ENCODE results near the gene DICER1. TPM values are rescaled to one million over a fixed set of nuclear protein-coding genes. Genes with fewer than 3 reads are reported as not detected.

Gene DICER1
- total RNA-seq, 1 experiment from 2014 or later = 57.3 TPM

GRCh38 chr14:95067526-95067925 lies 89.8 kb downstream of the DICER1 start:
- Mint-ChIP-seq H3K27ac (ENCODE audit: unreplicated experiment) (no peak overlapping the region), H3K27me3 (ENCODE audit: insufficient read depth, unreplicated experiment) (peaks cover 7% of the 10 kb centered on the region), H3K36me3 (ENCODE audit: insufficient read depth, unreplicated experiment) (no peaks in the 10 kb centered on the region), H3K9me3 (ENCODE audit: unreplicated experiment) (no peaks in the 10 kb centered on the region), H3K4me1 (ENCODE audit: low read depth, unreplicated experiment) (no peaks in the 10 kb centered on the region), H3K4me3 (ENCODE audit: unreplicated experiment) (no peak overlapping the region)
- H3K27me3 ChIP-seq (replicated peaks; ENCODE audit: control insufficient read depth, insufficient read depth, low read length) = no peaks in the 10 kb centered on the region; the same call in 1 of the 2 replicates
- CTCF ChIA-PET = no interaction called here
- no TSS peak for BruUV-seq (replicated peaks)
- H3K9me3 ChIP-seq = no peaks in the 10 kb centered on the region
- H3K4me1 ChIP-seq = no peaks in the 10 kb centered on the region
- DNase-seq = no peak
- no peaks in the 10 kb centered on the region for H3K36me3 ChIP-seq (ENCODE audit: control insufficient read depth, insufficient read depth, low read length)
- no peak overlapping the region for H3K4me3 ChIP-seq (ENCODE audit: low read depth, low read length)
- intact Hi-C loops (cut with micrococcal nuclease; ENCODE audit: unreplicated experiment) = no loop called here
- POLR2A ChIA-PET = no interaction called here
- TF ChIP-seq CTCF (IDR thresholded peaks at IDR 0.05; ENCODE audit: insufficient read depth in 1 of 2, low read depth in 1 of 2, low read length in 1 of 2, severe bottlenecking in 1 of 2, unreplicated experiment in 1 of 2) = no peak

DNA sequence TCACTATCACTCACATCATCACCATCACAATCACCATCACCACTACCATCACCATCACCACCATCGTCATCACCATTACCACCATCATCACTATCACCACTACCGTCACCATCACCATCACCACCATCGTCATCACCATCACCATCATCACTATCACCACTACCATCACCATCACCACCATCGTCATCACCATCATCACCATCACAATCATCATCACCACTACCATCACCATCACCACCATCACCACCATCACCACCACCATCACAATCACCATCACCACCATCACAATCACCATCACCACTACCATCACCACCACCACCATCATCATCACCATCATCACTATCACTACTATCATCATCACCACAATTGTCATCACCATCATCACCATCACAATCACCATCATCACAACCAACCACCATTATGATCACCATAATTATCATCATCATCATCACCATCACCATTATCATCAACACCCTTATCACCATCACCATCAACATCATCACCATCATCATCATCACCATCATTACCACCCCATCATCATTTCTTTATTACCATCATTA lies 90.8 kb downstream of the DICER1 start:
- no peak for DNase-seq
- BruUV-seq (replicated peaks) = no TSS peak
- Histone ChIP-seq H3K27me3 (replicated peaks; ENCODE audit: control insufficient read depth, insufficient read depth, low read length) (no peaks in the 10 kb centered on the region), H3K4me1 (no peaks in the 10 kb centered on the region), H3K9me3 (no peaks in the 10 kb centered on the region), H3K36me3 (ENCODE audit: control insufficient read depth, insufficient read depth, low read length) (no peaks in the 10 kb centered on the region), H3K4me3 (ENCODE audit: low read depth, low read length) (no peak overlapping the region)
- TF ChIP-seq CTCF (IDR thresholded peaks at IDR 0.05; ENCODE audit: insufficient read depth in 1 of 2, low read depth in 1 of 2, low read length in 1 of 2, severe bottlenecking in 1 of 2, unreplicated experiment in 1 of 2) = no peak
- no peak overlapping the region for H3K4me3 Mint-ChIP-seq (ENCODE audit: unreplicated experiment)
- ChIA-PET CTCF (no interaction called here), POLR2A (no interaction called here)
- H3K9me3 Mint-ChIP-seq (ENCODE audit: unreplicated experiment) = no peaks in the 10 kb centered on the region
- H3K4me1 Mint-ChIP-seq (ENCODE audit: low read depth, unreplicated experiment) = no peaks in the 10 kb centered on the region
- no peak overlapping the region for H3K27ac Mint-ChIP-seq (ENCODE audit: unreplicated experiment)
- no peaks in the 10 kb centered on the region for H3K36me3 Mint-ChIP-seq (ENCODE audit: insufficient read depth, unreplicated experiment)
- peaks cover 7% of the 10 kb centered on the region for H3K27me3 Mint-ChIP-seq (ENCODE audit: insufficient read depth, unreplicated experiment)
- intact Hi-C loops (cut with micrococcal nuclease; ENCODE audit: unreplicated experiment) = no loop called here

DNA sequence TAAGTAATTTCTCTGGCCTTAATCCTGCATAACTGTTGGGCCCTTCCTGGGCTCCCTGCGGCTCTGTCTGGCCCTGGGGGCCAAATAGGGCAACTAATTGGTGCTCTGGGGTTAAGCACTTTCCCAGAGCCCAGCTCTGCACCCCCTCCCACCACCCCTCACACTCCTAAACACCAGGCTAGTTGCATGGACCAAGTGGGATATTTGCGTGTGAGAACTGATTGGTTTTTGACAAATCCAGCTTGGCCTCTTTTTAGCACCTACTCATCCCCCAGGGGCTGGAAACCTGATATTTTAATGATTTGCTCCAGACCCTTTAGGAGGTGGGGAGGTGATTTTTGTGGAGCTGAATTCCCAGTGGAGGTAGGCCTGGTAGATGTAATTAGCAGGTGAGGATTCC lies 91.9 kb downstream of the DICER1 start:
- Histone ChIP-seq H3K27me3 (replicated peaks; ENCODE audit: control insufficient read depth, insufficient read depth, low read length) (no peaks in the 10 kb centered on the region), H3K9me3 (no peaks in the 10 kb centered on the region), H3K4me1 (no peaks in the 10 kb centered on the region), H3K36me3 (ENCODE audit: control insufficient read depth, insufficient read depth, low read length) (no peaks in the 10 kb centered on the region), H3K4me3 (ENCODE audit: low read depth, low read length) (no peak overlapping the region)
- Mint-ChIP-seq H3K27me3 (ENCODE audit: insufficient read depth, unreplicated experiment) (peaks cover 7% of the 10 kb centered on the region), H3K9me3 (ENCODE audit: unreplicated experiment) (no peaks in the 10 kb centered on the region), H3K36me3 (ENCODE audit: insufficient read depth, unreplicated experiment) (no peaks in the 10 kb centered on the region), H3K27ac (ENCODE audit: unreplicated experiment) (no peak overlapping the region), H3K4me3 (ENCODE audit: unreplicated experiment) (no peak overlapping the region), H3K4me1 (ENCODE audit: low read depth, unreplicated experiment) (no peaks in the 10 kb centered on the region)
- no peak for DNase-seq
- POLR2A ChIA-PET = no interaction called here
- TF ChIP-seq CTCF (IDR thresholded peaks at IDR 0.05; ENCODE audit: insufficient read depth in 1 of 2, low read depth in 1 of 2, low read length in 1 of 2, severe bottlenecking in 1 of 2, unreplicated experiment in 1 of 2) = no peak
- CTCF ChIA-PET = no interaction called here
- BruUV-seq (replicated peaks) = no TSS peak
- intact Hi-C loops (cut with micrococcal nuclease; ENCODE audit: unreplicated experiment) = no loop called here

Data from Caco-2 (cell line).